ENCODE data around the gene MTRF1.

The MTRF1 gene

DNA sequence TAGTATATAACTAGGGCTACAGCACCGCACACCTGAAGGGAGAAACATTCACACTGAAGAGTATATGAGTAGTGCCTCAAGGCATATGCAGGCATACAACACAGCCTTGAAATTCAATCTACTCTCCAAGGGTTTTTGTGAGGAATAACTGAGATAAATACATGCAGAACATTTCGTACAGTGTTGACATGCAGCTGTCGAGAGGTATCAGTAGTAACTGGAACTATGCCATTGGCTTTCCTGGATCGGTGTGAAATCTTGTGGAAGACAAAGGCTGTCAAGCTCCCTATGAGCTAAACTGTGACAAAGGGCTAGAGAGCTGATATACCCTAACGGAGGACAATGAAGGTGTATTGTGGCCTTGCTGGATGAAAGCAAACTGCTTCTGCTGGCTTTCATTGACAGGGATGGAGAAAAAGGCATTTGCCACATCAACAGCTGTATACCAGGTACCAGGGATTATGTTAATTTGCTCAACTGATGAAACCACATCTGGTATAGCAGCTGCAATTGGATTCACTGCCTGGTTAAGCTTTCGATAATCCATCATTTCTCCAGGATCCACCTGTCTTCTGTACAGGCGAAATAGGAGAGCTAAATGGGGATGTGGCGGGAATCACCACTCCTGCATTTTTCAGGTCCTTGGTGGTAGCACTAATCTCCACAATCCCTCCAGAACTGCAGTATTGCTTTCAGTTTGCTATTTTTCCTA is 16.3 kb downstream of the MTRF1 start:
- no peaks in the 10 kb centered on the region for H3K27me3 ChIP-seq (ENCODE audit: control insufficient read depth, insufficient read depth, low read length)
- peaks cover 39% of the 10 kb centered on the region for H3K36me3 ChIP-seq (ENCODE audit: control insufficient read depth, insufficient read depth, low read length)
- no peak overlapping the region for H3K4me3 ChIP-seq (ENCODE audit: low read depth, low read length)
- no peak overlapping the region for H3K9ac ChIP-seq (ENCODE audit: low read depth, low read length)
- H3K9me3 ChIP-seq (ENCODE audit: control insufficient read depth, insufficient read depth, low read length), result no peaks in the 10 kb centered on the region
- no peak overlapping the region for H3K27ac ChIP-seq (ENCODE audit: low read depth, low read length)
- no peaks in the 10 kb centered on the region for H3K4me1 ChIP-seq (ENCODE audit: control insufficient read depth, insufficient read depth, low read length)

DNA sequence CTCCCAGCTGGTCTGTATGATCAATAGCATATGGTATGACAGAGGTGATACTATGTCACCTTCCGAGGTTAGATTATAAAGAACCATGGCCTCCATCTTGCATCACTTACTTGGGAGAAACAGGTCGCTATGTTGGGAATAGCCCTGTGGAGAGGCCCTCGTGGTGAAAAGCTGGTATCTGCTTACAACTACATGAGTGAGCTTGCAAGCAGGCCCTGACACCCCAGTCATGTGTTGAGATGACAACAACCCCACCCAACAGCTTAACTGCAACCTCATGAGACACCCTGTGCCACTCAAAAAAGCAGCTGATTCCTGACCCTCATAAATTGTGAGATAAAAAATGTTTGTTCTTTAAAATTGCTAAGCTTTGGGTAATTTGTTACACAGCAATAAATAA is 18.8 kb downstream of the MTRF1 start:
- peaks cover 19% of the 10 kb centered on the region for H3K36me3 ChIP-seq (ENCODE audit: control insufficient read depth, insufficient read depth, low read length)
- no peaks in the 10 kb centered on the region for H3K4me1 ChIP-seq (ENCODE audit: control insufficient read depth, insufficient read depth, low read length)
- H3K4me3 ChIP-seq (ENCODE audit: low read depth, low read length), result no peak overlapping the region
- no peak overlapping the region for H3K27ac ChIP-seq (ENCODE audit: low read depth, low read length)
- H3K9ac ChIP-seq (ENCODE audit: low read depth, low read length), result no peak overlapping the region
- no peaks in the 10 kb centered on the region for H3K9me3 ChIP-seq (ENCODE audit: control insufficient read depth, insufficient read depth, low read length)
- no peaks in the 10 kb centered on the region for H3K27me3 ChIP-seq (ENCODE audit: control insufficient read depth, insufficient read depth, low read length)

DNA sequence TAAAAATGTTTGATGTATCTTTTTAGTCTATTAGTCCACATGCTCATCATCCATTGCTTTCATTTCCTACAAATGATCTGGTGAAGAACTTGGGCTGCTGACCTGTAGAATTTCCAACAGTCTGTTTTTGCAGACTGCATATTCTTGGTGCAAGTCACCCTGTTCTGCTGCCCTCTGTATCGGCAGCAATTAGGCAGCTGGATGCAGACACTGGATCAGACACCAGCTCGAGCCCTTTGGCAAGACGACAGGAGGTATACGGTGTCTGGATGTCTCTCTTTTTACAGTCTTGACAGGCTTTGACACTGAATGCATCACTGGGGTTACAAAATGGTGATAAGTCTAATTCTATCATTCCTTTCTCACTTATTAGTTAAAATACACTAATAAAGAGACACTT is 21.8 kb downstream of the MTRF1 start:
- Histone ChIP-seq H3K4me3 (ENCODE audit: low read depth, low read length) (no peak overlapping the region), H3K9me3 (ENCODE audit: control insufficient read depth, insufficient read depth, low read length) (no peaks in the 10 kb centered on the region), H3K27me3 (ENCODE audit: control insufficient read depth, insufficient read depth, low read length) (no peaks in the 10 kb centered on the region), H3K27ac (ENCODE audit: low read depth, low read length) (no peak overlapping the region), H3K9ac (ENCODE audit: low read depth, low read length) (no peak overlapping the region), H3K4me1 (ENCODE audit: control insufficient read depth, insufficient read depth, low read length) (no peaks in the 10 kb centered on the region), H3K36me3 (ENCODE audit: control insufficient read depth, insufficient read depth, low read length) (peaks cover 3% of the 10 kb centered on the region; the same call in 1 of the 2 replicates)

DNA sequence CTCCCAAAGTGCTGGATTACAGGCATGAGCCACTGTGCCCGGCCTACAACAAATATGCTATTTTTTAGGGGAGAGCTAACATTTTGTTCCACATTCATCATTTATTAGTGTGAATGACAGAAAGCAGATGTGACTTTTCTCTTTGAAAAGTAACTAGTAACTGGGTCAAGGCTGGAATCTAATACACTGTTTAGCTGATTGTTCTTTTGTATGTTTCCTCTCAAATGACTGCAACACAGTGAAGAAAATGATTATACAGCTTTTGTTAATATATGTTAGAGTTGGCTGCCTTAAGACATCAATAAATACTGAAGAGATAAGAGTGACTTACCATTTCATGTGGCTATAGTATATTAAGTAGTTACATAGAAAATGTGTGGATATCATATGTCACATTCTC is 27.0 kb downstream of the MTRF1 start:
- no peak overlapping the region for H3K4me3 ChIP-seq (ENCODE audit: low read depth, low read length)
- no peak overlapping the region for H3K9ac ChIP-seq (ENCODE audit: low read depth, low read length)
- no peaks in the 10 kb centered on the region for H3K4me1 ChIP-seq (ENCODE audit: control insufficient read depth, insufficient read depth, low read length)
- H3K9me3 ChIP-seq (ENCODE audit: control insufficient read depth, insufficient read depth, low read length), result no peaks in the 10 kb centered on the region
- no peak overlapping the region for H3K27ac ChIP-seq (ENCODE audit: low read depth, low read length)
- H3K36me3 ChIP-seq (ENCODE audit: control insufficient read depth, insufficient read depth, low read length), result peaks cover 7% of the 10 kb centered on the region; the same call in 1 of the 2 replicates
- H3K27me3 ChIP-seq (ENCODE audit: control insufficient read depth, insufficient read depth, low read length), result no peaks in the 10 kb centered on the region

DNA sequence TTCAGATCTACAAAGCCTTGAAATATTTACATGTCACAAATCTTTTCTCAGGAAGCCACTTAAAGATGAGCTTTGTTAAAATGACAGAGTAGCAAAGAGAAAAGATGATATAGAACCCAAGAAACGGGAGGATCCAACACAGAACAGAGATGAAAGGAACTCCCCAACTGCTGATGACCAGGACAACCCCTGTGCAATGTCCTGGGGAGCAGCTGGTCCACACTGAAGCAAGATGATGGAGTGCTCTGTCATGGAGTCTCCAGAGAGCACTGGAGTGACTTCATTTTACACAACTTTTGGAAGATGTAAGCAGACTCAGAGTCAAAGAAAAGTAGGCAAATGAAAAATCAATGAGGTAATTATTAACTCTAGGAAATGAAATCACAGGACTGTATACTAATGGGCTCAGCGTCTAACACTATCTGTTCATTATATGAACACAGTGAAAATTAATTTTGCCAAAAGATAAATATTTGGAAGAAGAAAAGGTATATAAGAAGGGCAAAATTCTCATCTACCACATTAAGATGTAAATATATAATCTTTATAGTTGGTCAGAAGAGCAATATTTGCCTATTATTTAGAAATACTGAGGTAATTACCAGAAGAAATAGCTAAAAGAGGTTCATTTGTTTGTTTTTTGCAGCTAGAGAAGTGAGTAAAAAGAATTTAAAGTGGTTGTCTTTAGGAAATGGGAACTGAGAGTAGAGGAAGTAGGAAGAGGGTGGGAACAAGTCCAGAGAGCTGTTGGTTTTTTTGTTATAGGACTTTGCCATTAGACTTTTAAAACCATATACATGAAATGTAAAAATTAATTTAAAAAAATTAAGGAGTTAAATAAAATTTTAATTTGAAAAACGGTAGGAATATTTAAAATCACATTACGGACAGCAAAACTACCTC is 30.5 kb downstream of the MTRF1 start:
- H3K27ac ChIP-seq (ENCODE audit: low read depth, low read length), result no peak overlapping the region

DNA sequence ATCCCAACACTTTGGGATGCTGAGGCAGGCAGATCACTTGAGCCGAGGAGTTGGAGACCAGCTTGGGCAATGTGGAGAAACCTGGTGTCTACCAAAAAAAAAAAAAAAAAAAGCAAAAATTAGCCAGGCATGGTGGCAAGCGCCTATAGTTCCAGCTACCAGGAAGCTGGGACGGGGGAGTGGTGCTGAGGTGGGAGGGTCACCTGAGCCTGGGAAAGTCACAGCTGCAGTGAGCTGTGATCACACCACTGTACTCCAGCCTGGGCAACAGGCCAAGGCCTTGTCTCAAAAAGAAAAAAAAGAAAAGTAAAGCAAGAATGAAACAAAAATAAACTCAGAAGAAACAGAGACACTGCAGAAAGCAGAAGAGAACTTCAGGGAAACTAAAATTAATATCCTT is 31.6 kb downstream of the MTRF1 start:
- Histone ChIP-seq H3K4me1 (ENCODE audit: control insufficient read depth, insufficient read depth, low read length) (no peaks in the 10 kb centered on the region), H3K27me3 (ENCODE audit: control insufficient read depth, insufficient read depth, low read length) (no peaks in the 10 kb centered on the region), H3K36me3 (ENCODE audit: control insufficient read depth, insufficient read depth, low read length) (peaks cover 8% of the 10 kb centered on the region; the same call in 1 of the 2 replicates), H3K9ac (ENCODE audit: low read depth, low read length) (no peak overlapping the region), H3K9me3 (ENCODE audit: control insufficient read depth, insufficient read depth, low read length) (no peaks in the 10 kb centered on the region), H3K4me3 (ENCODE audit: low read depth, low read length) (no peak overlapping the region), H3K27ac (ENCODE audit: low read depth, low read length) (no peak overlapping the region)

More for the DNA sequence above, 30.5 kb downstream of the MTRF1 start:
- H3K4me1 ChIP-seq (ENCODE audit: control insufficient read depth, insufficient read depth, low read length), result no peaks in the 10 kb centered on the region
- no peaks in the 10 kb centered on the region for H3K27me3 ChIP-seq (ENCODE audit: control insufficient read depth, insufficient read depth, low read length)
- H3K36me3 ChIP-seq (ENCODE audit: control insufficient read depth, insufficient read depth, low read length), result peaks cover 8% of the 10 kb centered on the region; the same call in 1 of the 2 replicates
- H3K9ac ChIP-seq (ENCODE audit: low read depth, low read length), result no peak overlapping the region
- H3K9me3 ChIP-seq (ENCODE audit: control insufficient read depth, insufficient read depth, low read length), result no peaks in the 10 kb centered on the region
- H3K4me3 ChIP-seq (ENCODE audit: low read depth, low read length), result no peak overlapping the region

DNA sequence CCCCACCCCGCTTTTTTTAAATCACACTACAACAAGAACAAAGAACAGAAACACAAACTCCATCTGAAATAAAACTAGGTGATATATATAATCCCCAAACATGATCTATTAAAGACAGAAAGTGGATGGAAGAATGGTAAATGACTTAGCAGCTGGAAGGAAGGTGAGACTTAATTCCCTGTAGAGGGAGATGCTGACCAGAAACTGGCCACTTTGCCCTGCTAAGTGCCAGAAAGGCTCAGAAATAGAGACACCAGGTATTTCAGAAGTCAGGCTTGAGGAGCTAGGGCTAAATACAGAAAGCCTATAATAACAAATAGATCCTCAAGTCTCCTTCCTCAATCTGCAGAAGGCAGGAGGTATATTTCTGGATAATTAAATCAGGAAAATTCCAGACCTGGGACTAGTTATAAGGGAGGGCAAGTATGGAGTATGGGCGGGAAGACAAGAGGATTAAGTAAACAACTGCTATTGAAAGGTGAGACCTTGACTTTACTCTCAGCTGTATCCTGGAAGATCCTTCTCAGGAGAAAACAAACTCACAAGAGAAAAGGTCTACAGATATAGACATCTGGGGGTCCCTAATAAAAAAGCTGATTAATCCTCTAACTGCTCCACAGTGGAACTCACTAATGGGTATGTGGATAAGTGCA is 32.2 kb downstream of the MTRF1 start:
- H3K27ac ChIP-seq (ENCODE audit: low read depth, low read length), result no peak overlapping the region
- no peaks in the 10 kb centered on the region for H3K4me1 ChIP-seq (ENCODE audit: control insufficient read depth, insufficient read depth, low read length)
- no peaks in the 10 kb centered on the region for H3K9me3 ChIP-seq (ENCODE audit: control insufficient read depth, insufficient read depth, low read length)
- H3K9ac ChIP-seq (ENCODE audit: low read depth, low read length), result no peak overlapping the region
- H3K4me3 ChIP-seq (ENCODE audit: low read depth, low read length), result no peak overlapping the region
- peaks cover 8% of the 10 kb centered on the region; the same call in 1 of the 2 replicates for H3K36me3 ChIP-seq (ENCODE audit: control insufficient read depth, insufficient read depth, low read length)
- H3K27me3 ChIP-seq (ENCODE audit: control insufficient read depth, insufficient read depth, low read length), result no peaks in the 10 kb centered on the region

DNA sequence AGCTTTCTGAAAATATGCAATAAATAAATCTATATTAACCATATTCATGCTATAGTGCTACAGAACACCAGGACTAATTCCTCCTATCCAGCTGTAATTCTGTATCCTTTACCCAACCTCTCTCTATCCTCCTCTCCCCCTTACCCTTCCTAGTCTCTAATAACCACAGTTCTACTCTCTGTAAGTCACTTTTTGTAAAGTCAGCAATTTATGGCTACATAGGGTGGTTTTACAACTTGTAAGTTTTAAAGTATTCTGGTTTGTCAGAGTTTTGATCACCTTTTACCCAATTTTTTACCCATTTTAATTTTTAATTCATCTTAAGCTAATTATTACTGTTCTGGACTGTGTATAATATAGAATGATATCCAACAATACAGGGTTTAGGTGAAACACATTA is 34.0 kb downstream of the MTRF1 start:
- H3K4me3 ChIP-seq (ENCODE audit: low read depth, low read length), result no peak overlapping the region
- H3K4me1 ChIP-seq (ENCODE audit: control insufficient read depth, insufficient read depth, low read length), result no peaks in the 10 kb centered on the region
- no peaks in the 10 kb centered on the region for H3K27me3 ChIP-seq (ENCODE audit: control insufficient read depth, insufficient read depth, low read length)
- H3K9me3 ChIP-seq (ENCODE audit: control insufficient read depth, insufficient read depth, low read length), result no peaks in the 10 kb centered on the region
- no peak overlapping the region for H3K27ac ChIP-seq (ENCODE audit: low read depth, low read length)
- H3K36me3 ChIP-seq (ENCODE audit: control insufficient read depth, insufficient read depth, low read length), result peaks cover 8% of the 10 kb centered on the region; the same call in 1 of the 2 replicates
- no peak overlapping the region for H3K9ac ChIP-seq (ENCODE audit: low read depth, low read length)

DNA sequence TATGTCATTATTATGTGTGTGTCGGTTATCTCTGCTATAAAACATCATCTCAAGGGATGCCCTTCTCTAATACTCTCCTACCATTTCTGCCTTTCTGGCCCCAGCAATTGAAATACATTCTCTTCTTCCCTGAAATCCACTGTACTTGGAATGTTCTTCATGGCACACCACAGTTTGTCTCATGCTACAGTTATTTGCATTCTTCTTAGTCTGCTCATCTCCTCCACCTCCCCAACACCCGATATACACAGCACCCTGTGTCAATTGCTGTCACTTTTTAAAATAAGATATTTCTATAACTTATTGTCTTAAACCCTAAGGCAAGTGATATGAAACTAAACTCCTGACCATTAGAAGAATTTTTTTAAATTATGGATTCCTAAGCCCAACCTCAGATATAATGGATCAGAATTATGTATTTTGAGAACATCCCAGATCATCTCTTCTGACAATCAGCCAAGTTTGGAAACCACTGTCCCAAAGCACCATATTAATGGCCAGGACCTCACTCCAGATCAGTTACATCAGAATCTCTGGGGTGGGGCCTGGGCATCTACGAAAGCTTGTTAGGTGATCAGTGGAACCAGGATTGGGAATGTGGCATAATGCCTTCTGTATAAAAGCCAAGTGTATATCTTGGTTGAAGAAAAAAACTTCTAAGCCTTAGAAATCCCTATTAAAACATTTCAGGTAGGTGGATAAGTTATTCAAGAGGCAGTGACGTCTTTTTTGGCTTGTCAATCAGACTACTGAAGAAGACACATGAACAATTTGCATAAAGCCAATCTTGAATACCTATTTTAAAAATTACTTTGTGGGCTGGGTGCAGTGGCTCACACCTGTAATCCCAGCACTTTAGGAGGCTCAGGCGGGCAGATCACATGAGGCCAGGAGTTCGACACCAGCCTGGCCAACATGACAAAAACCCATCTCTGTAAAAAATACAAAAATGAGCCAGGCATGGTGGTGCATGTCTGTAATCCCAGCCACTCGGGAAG is 39.0 kb downstream of the MTRF1 start:
- H3K9ac ChIP-seq (ENCODE audit: low read depth, low read length), result no peak overlapping the region
- H3K27ac ChIP-seq (ENCODE audit: low read depth, low read length), result no peak overlapping the region
- H3K9me3 ChIP-seq (ENCODE audit: control insufficient read depth, insufficient read depth, low read length), result no peaks in the 10 kb centered on the region
- no peaks in the 10 kb centered on the region for H3K36me3 ChIP-seq (ENCODE audit: control insufficient read depth, insufficient read depth, low read length)
- no peaks in the 10 kb centered on the region for H3K4me1 ChIP-seq (ENCODE audit: control insufficient read depth, insufficient read depth, low read length)
- H3K27me3 ChIP-seq (ENCODE audit: control insufficient read depth, insufficient read depth, low read length), result no peaks in the 10 kb centered on the region
- no peak overlapping the region for H3K4me3 ChIP-seq (ENCODE audit: low read depth, low read length)

DNA sequence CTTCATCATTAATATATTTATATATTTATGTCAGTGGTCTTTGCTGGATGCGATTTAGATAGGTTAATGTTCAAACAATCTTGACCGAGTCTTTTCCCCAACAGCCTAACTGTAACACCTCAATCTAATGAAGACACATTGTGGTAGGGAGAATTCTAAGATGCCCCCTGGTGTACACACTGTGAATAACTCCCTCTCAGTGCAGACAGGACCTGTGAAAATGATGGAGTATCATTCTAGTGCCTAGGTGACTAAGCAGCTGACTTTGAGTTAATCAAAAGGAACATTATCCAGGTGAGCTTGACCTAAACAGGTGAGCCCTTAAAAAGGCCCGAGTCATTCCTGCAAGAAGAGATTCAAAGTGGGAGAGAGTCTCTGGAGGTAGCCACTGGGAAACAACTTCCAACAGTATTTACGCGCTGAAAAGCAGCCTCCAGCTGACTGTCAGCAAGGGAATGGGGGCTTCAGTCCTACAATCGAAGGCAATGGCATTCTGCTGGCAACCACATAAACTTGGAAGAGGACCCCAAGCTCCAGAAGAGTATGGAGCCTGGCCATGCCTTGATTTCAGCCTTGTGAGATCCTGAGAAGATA is 41.0 kb downstream of the MTRF1 start:
- Histone ChIP-seq H3K4me3 (ENCODE audit: low read depth, low read length) (no peak overlapping the region), H3K27me3 (ENCODE audit: control insufficient read depth, insufficient read depth, low read length) (no peaks in the 10 kb centered on the region), H3K27ac (ENCODE audit: low read depth, low read length) (no peak overlapping the region), H3K9ac (ENCODE audit: low read depth, low read length) (no peak overlapping the region), H3K9me3 (ENCODE audit: control insufficient read depth, insufficient read depth, low read length) (no peaks in the 10 kb centered on the region), H3K4me1 (ENCODE audit: control insufficient read depth, insufficient read depth, low read length) (no peaks in the 10 kb centered on the region), H3K36me3 (ENCODE audit: control insufficient read depth, insufficient read depth, low read length) (no peaks in the 10 kb centered on the region)

Measured in HUES48 (cell line).